PC-9 (cell line): ENCODE measurements around the gene NFATC1. TPM values are rescaled to one million over a fixed set of nuclear protein-coding genes. Genes with fewer than 3 reads are reported as not detected.

Source experiments
- BruUV-seq: library from RNA; stranded (reverse); fragments of 400-500 nt; replicated peaks from 2 replicates; lab custom pipeline; 2021; lab: Mats Ljungman, UMichigan
- CTCF ChIA-PET: fragments of 300-600 bp; sonication (Branson Sonifier 250); formaldehyde crosslinking; loops from one replicate; lab custom pipeline; 2022; ENCODE audit warnings: antibody characterized with exemption; lab: Charles Lee
- POLR2A ChIA-PET: fragments of 300-600 bp; sonication (Branson Sonifier 250); formaldehyde crosslinking; loops from one replicate; lab custom pipeline; 2022; ENCODE audit warnings: antibody characterized with exemption; ENCODE audit not compliant: unreplicated experiment; lab: Charles Lee
- DNase-seq, 2 experiments: peaks; one replicate each; pipeline versions ENCODE4 v3.0.0 to v3.0.0-alpha.2; 2015 to 2022; ENCODE audit warnings: mixed read lengths in 1 of 2
- H2AFZ ChIP-seq: fragments of 200-600 bp; sonication (generic); 2 replicates; pipeline ENCODE4 v1.8.1; 2017; ENCODE audit warnings: antibody characterized with exemption
- H3F3A ChIP-seq: fragments of 200-600 bp; sonication (generic); 2 replicates; pipeline ENCODE4 v1.8.1; 2017; ENCODE audit warnings: antibody characterized with exemption, mild to moderate bottlenecking, low read depth; ENCODE audit not compliant: insufficient read depth
- H3K27ac ChIP-seq: fragments of 200-600 bp; sonication (generic); 2 replicates; pipeline ENCODE4 v1.6.1; 2016; ENCODE audit warnings: mixed run types
- H3K27me3 ChIP-seq: fragments of 200-600 bp; sonication (generic); 2 replicates; pipeline ENCODE4 v1.6.1; 2016; ENCODE audit warnings: low read depth, mixed run types; ENCODE audit not compliant: insufficient read depth
- H3K36me3 ChIP-seq: fragments of 200-600 bp; sonication (generic); 2 replicates; pipeline ENCODE4 v1.6.1; 2016; ENCODE audit warnings: low read depth, mixed run types
- H3K4me1 ChIP-seq: fragments of 200-600 bp; sonication (generic); replicated peaks from 2 replicates; pipeline ENCODE4 v1.6.1; 2016; ENCODE audit warnings: mixed run types; ENCODE audit not compliant: insufficient read depth
- H3K4me2 ChIP-seq: fragments of 200-600 bp; sonication (generic); 2 replicates; pipeline ENCODE4 v1.6.1; 2017; ENCODE audit warnings: mixed run types
- H3K4me3 ChIP-seq: fragments of 200-600 bp; sonication (generic); 2 replicates; pipeline ENCODE4 v1.6.1; 2016; ENCODE audit warnings: mixed run types
- H3K79me2 ChIP-seq: fragments of 200-600 bp; sonication (generic); 2 replicates; pipeline ENCODE4 v1.6.1; 2017; ENCODE audit warnings: low read depth, mixed run types
- H3K9me2 ChIP-seq: fragments of 200-600 bp; sonication (generic); 2 replicates; pipeline ENCODE4 v1.8.1; 2017; ENCODE audit warnings: mild to moderate bottlenecking; ENCODE audit not compliant: insufficient read depth
- H3K9me3 ChIP-seq: fragments of 200-600 bp; sonication (generic); 2 replicates; pipeline ENCODE4 v1.8.1; 2016; ENCODE audit warnings: low read depth; ENCODE audit not compliant: insufficient read depth
- H4K20me1 ChIP-seq: fragments of 200-600 bp; sonication (generic); 2 replicates; pipeline ENCODE4 v1.8.1; 2017; ENCODE audit not compliant: insufficient read depth
- CTCF ChIP-seq: fragments of 200-600 bp; sonication (generic); conservative IDR thresholded peaks from 2 replicates; pipeline ENCODE4 v1.6.1; 2017; ENCODE audit warnings: mixed run types, antibody characterized with exemption, mild to moderate bottlenecking, moderate library complexity
- EZH2 ChIP-seq: fragments of 200-600 bp; sonication (generic); IDR thresholded peaks from 2 replicates; pipeline ENCODE4 v1.8.0; 2017; ENCODE audit warnings: antibody characterized with exemption, low read depth
- intact Hi-C: fragments of 100-400 bp; cut with micrococcal nuclease; formaldehyde crosslinking; loops from one replicate; pipeline ENCODE4 v1.10.0; 2022; ENCODE audit not compliant: unreplicated experiment
- total RNA-seq: library from RNA; stranded (reverse); gene quantifications from 2 replicates; pipeline ENCODE4 v1.2.3, GENCODE V29; 2021

The NFATC1 gene
- total RNA-seq, 1 experiment from 2014 or later = 2.6 TPM

DNA sequence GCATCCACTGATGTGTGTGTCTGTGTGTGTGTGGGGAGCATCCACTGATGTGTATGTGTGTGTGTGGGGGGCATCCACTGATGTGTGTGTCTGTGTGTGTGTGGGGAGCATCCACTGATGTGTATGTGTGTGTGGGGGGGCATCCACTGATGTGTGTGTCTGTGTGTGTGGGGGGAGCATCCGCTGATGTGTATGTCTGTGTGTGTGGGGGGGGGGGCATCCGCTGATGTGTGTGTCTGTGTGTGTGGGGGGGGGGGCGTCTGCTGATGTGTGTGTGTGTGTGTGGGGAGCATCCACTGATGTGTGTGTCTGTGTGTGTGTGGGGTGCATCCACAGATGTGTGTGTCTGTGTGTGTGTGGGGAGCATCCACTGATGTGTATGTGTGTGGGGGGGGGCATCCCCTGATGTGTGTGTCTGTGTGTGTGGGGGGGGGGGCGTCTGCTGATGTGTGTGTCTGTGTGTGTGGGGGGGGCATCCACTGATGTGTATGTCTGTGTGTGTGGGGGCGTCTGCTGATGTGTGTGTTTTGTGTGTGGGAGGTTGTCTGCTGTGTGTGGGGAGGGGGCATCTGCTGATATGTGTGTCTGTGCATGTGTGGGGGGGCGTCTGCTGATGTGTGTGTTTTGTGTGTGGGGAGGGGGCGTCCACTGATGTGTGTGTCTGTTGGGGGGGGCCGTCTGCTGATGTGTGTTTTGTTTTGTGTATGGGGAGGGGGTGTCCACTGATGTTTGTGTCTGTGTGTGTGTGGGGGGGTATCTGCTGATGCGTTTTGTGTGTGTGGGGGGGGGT, 125.9 kb downstream of the NFATC1 start:
- no peaks in the 10 kb centered on the region for H3K9me2 ChIP-seq
- BruUV-seq = no TSS peak
- no peak overlapping the region for H3K27ac ChIP-seq
- H3K4me1 ChIP-seq = no peaks in the 10 kb centered on the region
- H3F3A ChIP-seq = no peaks in the 10 kb centered on the region
- no peaks in the 10 kb centered on the region for H3K79me2 ChIP-seq
- ChIA-PET CTCF (no interaction called here), POLR2A (no interaction called here)
- H4K20me1 ChIP-seq = no peaks in the 10 kb centered on the region
- no peaks in the 10 kb centered on the region for H3K9me3 ChIP-seq
- peaks cover 24% of the 10 kb centered on the region for H3K27me3 ChIP-seq
- no peaks in the 10 kb centered on the region for H3K36me3 ChIP-seq
- intact Hi-C loops = loop anchor here (10.0 kb wide), 1 partner anchor 123 kb away; no protein-coding TSS in a partner anchor
- TF ChIP-seq EZH2 (no peak), CTCF (no peak)
- H2AFZ ChIP-seq = no peak overlapping the region
- no peak overlapping the region for H3K4me3 ChIP-seq
- no peak overlapping the region for H3K4me2 ChIP-seq
- DNase-seq = no peak

DNA sequence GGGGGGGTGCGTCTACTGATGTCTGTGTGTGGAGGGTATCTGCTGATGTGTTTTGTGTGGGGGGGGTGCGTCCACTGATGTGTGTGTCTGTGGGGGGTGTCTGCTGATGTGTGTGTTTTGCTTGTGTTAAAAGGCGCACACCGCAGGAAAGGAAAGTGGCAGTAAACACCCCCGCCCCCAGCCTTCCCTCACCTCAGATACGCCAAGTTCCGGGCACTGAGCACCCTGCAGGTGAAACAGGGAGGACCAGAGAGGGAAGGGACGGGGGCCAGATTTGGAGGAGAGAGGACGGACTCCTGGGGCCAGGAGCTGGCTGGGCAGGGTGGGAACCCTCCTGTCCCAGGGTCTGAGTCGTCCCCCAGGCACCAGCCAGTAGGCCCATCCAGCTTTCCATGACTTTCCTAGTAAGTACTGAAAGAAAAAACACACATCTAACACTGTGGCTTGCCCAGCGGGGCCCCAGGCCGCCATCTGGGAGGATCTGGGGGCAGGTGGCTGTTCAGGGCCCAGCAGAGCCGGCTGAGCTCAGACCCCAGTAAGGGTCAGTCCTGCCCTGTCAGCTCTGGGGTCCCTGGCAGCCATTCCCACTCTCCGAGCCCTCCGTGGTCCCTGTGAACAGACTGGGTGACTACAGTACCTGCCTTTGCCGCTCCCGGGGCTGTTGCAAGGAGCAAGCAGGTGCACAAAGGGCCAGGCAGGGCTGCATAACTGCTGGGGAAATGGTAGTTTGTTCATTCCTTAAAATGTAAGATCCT, 126.9 kb downstream of the NFATC1 start:
- POLR2A ChIA-PET = no interaction called here
- no peaks in the 10 kb centered on the region for H3K9me3 ChIP-seq
- no peak overlapping the region for H3K4me2 ChIP-seq
- no peaks in the 10 kb centered on the region for H3K36me3 ChIP-seq
- intact Hi-C loops = loop anchor here (10.0 kb wide), 1 partner anchor 122 kb away; no protein-coding TSS in a partner anchor
- H3K4me1 ChIP-seq = no peaks in the 10 kb centered on the region
- H3K4me3 ChIP-seq = no peak overlapping the region
- peaks cover 32% of the 10 kb centered on the region for H3K27me3 ChIP-seq
- H4K20me1 ChIP-seq = no peaks in the 10 kb centered on the region
- H3K27ac ChIP-seq = no peak overlapping the region
- DNase-seq = no peak
- H2AFZ ChIP-seq = no peak overlapping the region
- BruUV-seq = no TSS peak
- no peaks in the 10 kb centered on the region for H3K9me2 ChIP-seq
- H3K79me2 ChIP-seq = no peaks in the 10 kb centered on the region
- no peaks in the 10 kb centered on the region for H3F3A ChIP-seq
- CTCF ChIA-PET = no interaction called here
- no peak for TF ChIP-seq CTCF
- TF ChIP-seq EZH2 = no peak

GRCh38 chr18:79523206-79523735, 127.5 kb downstream of the NFATC1 start:
- no TSS peak for BruUV-seq
- Histone ChIP-seq H3K27ac (no peak overlapping the region), H4K20me1 (no peaks in the 10 kb centered on the region), H2AFZ (no peak overlapping the region), H3K4me3 (no peak overlapping the region), H3K4me2 (no peak overlapping the region), H3K9me3 (no peaks in the 10 kb centered on the region), H3F3A (no peaks in the 10 kb centered on the region), H3K79me2 (no peaks in the 10 kb centered on the region), H3K36me3 (no peaks in the 10 kb centered on the region), H3K27me3 (peaks cover 31% of the 10 kb centered on the region), H3K4me1 (no peaks in the 10 kb centered on the region), H3K9me2 (no peaks in the 10 kb centered on the region)
- ChIA-PET POLR2A (interaction anchor here (0.6 kb wide), 1 partner anchor 437 kb away, joined by 5 read pairs; no protein-coding TSS in a partner anchor), CTCF (no interaction called here)
- intact Hi-C loops = loop anchor here (10.0 kb wide), 1 partner anchor 122 kb away; no protein-coding TSS in a partner anchor
- no peak for DNase-seq
- no peak for TF ChIP-seq EZH2
- TF ChIP-seq CTCF = no peak
